HG03521 (cell line): ENCODE results near the gene DGCR6L.
"Not testable (repeated sequence)": the region's sequence is repeated elsewhere in the genome, so short reads cannot be mapped to it uniquely, and the experiment has no call there.

ENCODE experiments used
- ATAC-seq: cut with Tn5 transposase; IDR thresholded peaks from one replicate; pipeline ENCODE4 v1.9.1; 2021; ENCODE audit warnings: mild to moderate bottlenecking, moderate library complexity; ENCODE audit not compliant: unreplicated experiment

DGCR6L gene

GRCh38 chr22:20319745-20320658 lies at the start of gene DGCR6L:
Gene DGCR6L, minus strand, starts transcription at chr22:20320060. Its CDS starts 72 bp downstream, at chr22:20319988.
- ATAC-seq: peak; percentile 74

GRCh38 chr22:20368875-20369274 lies 49.0 kb upstream of the DGCR6L start:
- not testable (repeated sequence) for ATAC-seq

- not testable (repeated sequence) for ATAC-seq
These were observed 47.0 kb upstream of the DGCR6L start for GRCh38 chr22:20366841-20367240.

- not testable (repeated sequence) for ATAC-seq
These were observed 44.7 kb upstream of the DGCR6L start for GRCh38 chr22:20364335-20365260.

GRCh38 chr22:20362403-20362802 lies 42.5 kb upstream of the DGCR6L start:
- not testable (repeated sequence) for ATAC-seq

GRCh38 chr22:20361752-20362229 lies 41.9 kb upstream of the DGCR6L start:
- ATAC-seq: not testable (repeated sequence)

- not testable (repeated sequence) for ATAC-seq
These were observed 41.2 kb upstream of the DGCR6L start for GRCh38 chr22:20360866-20361751.

- ATAC-seq: not testable (repeated sequence)
These were observed 40.4 kb upstream of the DGCR6L start for GRCh38 chr22:20360261-20360660.

GRCh38 chr22:20358503-20359239 lies 38.8 kb upstream of the DGCR6L start:
- ATAC-seq: not testable (repeated sequence)

GRCh38 chr22:20357967-20358366 lies 38.1 kb upstream of the DGCR6L start:
- ATAC-seq: not testable (repeated sequence)

GRCh38 chr22:20356906-20357305 lies 37.0 kb upstream of the DGCR6L start:
- not testable (repeated sequence) for ATAC-seq

GRCh38 chr22:20355939-20356636 lies 36.2 kb upstream of the DGCR6L start:
- ATAC-seq: not testable (repeated sequence)

- ATAC-seq: no peak
These were observed 34.5 kb upstream of the DGCR6L start for GRCh38 chr22:20354238-20354975.

- ATAC-seq: not testable (repeated sequence)
These were observed 32.7 kb upstream of the DGCR6L start for GRCh38 chr22:20352536-20352935.

GRCh38 chr22:20346553-20346952 lies 26.7 kb upstream of the DGCR6L start:
- not testable (repeated sequence) for ATAC-seq

GRCh38 chr22:20338291-20338690 lies 18.4 kb upstream of the DGCR6L start:
- ATAC-seq: not testable (repeated sequence)

GRCh38 chr22:20337807-20338206 lies 17.9 kb upstream of the DGCR6L start:
- not testable (repeated sequence) for ATAC-seq

- ATAC-seq: not testable (repeated sequence)
These were observed 16.7 kb upstream of the DGCR6L start for GRCh38 chr22:20336561-20336960.
